A549 (cell line): Measurements from ENCODE around the gene GCK.

Experiments
- CBX2 ChIP-seq: fragments of 200-600 bp; sonication (generic); IDR thresholded peaks from 2 replicates; pipeline ENCODE4 v1.6.1; 2016; ENCODE audit warnings: low read depth, mild to moderate bottlenecking, borderline replicate concordance
- CTCF ChIP-seq: fragments of >200 bp; sonication (Bioruptor Twin); formaldehyde crosslinking; IDR thresholded peaks from 3 replicates; pipeline ENCODE4 v1.5.1; 2016
- JUN ChIP-seq, 2 experiments: fragments of >200 bp; sonication (Bioruptor Twin); formaldehyde crosslinking; IDR thresholded peaks; 2 replicates in 1 of 2; 3 replicates in 1 of 2; pipeline ENCODE4 v1.6.1; 2016 to 2017
- POLR2A ChIP-seq: IDR thresholded peaks from 2 replicates; pipeline ENCODE4 v1.6.1; 2012; ENCODE audit warnings: mild to moderate bottlenecking, low read length
- RFX5 ChIP-seq: fragments of 450-650 bp; IDR thresholded peaks from 2 replicates; pipeline ENCODE4 v1.7.1; 2014; ENCODE audit warnings: antibody characterized with exemption, mild to moderate bottlenecking, moderate library complexity
- RNF2 ChIP-seq: fragments of 200-600 bp; sonication (generic); IDR thresholded peaks from 2 replicates; pipeline ENCODE4 v1.6.1; 2016; ENCODE audit warnings: low read depth, mild to moderate bottlenecking, antibody characterized with exemption, moderate library complexity, borderline replicate concordance

- no peak for TF ChIP-seq RFX5
- no peak for TF ChIP-seq RNF2
- TF ChIP-seq CTCF, result no peak
- TF ChIP-seq JUN (IDR thresholded peaks at IDR 0.05), result no peak
- no peak for TF ChIP-seq CBX2
- no peak for TF ChIP-seq POLR2A
These were observed 24.1 kb upstream of the GCK start for GRCh38 chr7:44213206-44213876.
